ENCODE results near the gene SLC34A3. TPM values are rescaled to one million over a fixed set of nuclear protein-coding genes. Genes with fewer than 3 reads are reported as not detected.

The SLC34A3 gene
- total RNA-seq, 1 donor from 2014 or later, result not detected

GRCh38 chr9:137276473-137277328, 46.0 kb downstream of the SLC34A3 start:
- TF ChIP-seq CTCF (IDR thresholded peaks at IDR 0.05), result no peak
- Histone ChIP-seq H3K4me3 (peak overlapping the region; percentile 74), H3K4me1 (peaks cover 24% of the 10 kb centered on the region), H3K36me3 (peaks cover 46% of the 10 kb centered on the region), H3K9me3 (no peaks in the 10 kb centered on the region), H3K27me3 (ENCODE audit: low read depth) (no peaks in the 10 kb centered on the region), H3K27ac (peak overlapping the region; percentile 95)
- peak; percentile 87 for DNase-seq
- peak; percentile 62 to 63 for ATAC-seq
- intact Hi-C loops (cut with DNase I), result no loop called here

GRCh38 chr9:137277329-137278041, 46.8 kb downstream of the SLC34A3 start, which contains the start of gene TOR4A:
TSS of gene TOR4A (plus strand) at chr9:137277726. CDS start at chr9:137278690, 964 bp downstream.
- Histone ChIP-seq H3K4me3 (peak within 1 kb of the TSS; percentile 74), H3K36me3 (peaks cover 47% of the 10 kb centered on the region), H3K27me3 (ENCODE audit: low read depth) (no peaks in the 10 kb centered on the region), H3K4me1 (peaks cover 24% of the 10 kb centered on the region), H3K9me3 (no peaks in the 10 kb centered on the region), H3K27ac (peak within 1 kb of the TSS; percentile 95)
- DNase-seq (peak; percentile 95), ATAC-seq (peak; percentile 87 to 89)
- peak; percentile 46 for TF ChIP-seq CTCF (IDR thresholded peaks at IDR 0.05)
- intact Hi-C loops (cut with DNase I), result no loop called here

- Histone ChIP-seq H3K4me1 (peaks cover 24% of the 10 kb centered on the region), H3K36me3 (peaks cover 40% of the 10 kb centered on the region), H3K27ac (peak overlapping the region; percentile 95), H3K4me3 (peak overlapping the region; percentile 74), H3K9me3 (no peaks in the 10 kb centered on the region), H3K27me3 (ENCODE audit: low read depth) (no peaks in the 10 kb centered on the region)
- no peak for TF ChIP-seq CTCF (IDR thresholded peaks at IDR 0.05)
- ATAC-seq (peak; percentile 7 to 23), DNase-seq (peak; percentile 69)
- intact Hi-C loops (cut with DNase I), result no loop called here
Measured at GRCh38 chr9:137278061-137278701, 47.5 kb downstream of the SLC34A3 start.

GRCh38 chr9:137278721-137279711, 48.3 kb downstream of the SLC34A3 start:
- Histone ChIP-seq H3K27me3 (ENCODE audit: low read depth) (no peaks in the 10 kb centered on the region), H3K36me3 (peaks cover 37% of the 10 kb centered on the region), H3K27ac (peak overlapping the region; percentile 95), H3K4me3 (peak overlapping the region; percentile 74), H3K4me1 (peaks cover 24% of the 10 kb centered on the region), H3K9me3 (no peaks in the 10 kb centered on the region)
- DNase-seq, result peak; percentile 48
- intact Hi-C loops (cut with DNase I), result no loop called here
- no peak for TF ChIP-seq CTCF (IDR thresholded peaks at IDR 0.05)
- ATAC-seq, result no peak

All from lower lobe of right lung (tissue), 2 donors.